GM18526 (cell line): Measurements from ENCODE around the gene DMWD.

Experiments used
- POLR2A ChIP-seq: IDR thresholded peaks from 3 replicates; pipeline ENCODE4 v1.6.1; 2011; ENCODE audit not compliant: insufficient read length; ENCODE audit errors: extremely low read depth

The DMWD gene

DNA sequence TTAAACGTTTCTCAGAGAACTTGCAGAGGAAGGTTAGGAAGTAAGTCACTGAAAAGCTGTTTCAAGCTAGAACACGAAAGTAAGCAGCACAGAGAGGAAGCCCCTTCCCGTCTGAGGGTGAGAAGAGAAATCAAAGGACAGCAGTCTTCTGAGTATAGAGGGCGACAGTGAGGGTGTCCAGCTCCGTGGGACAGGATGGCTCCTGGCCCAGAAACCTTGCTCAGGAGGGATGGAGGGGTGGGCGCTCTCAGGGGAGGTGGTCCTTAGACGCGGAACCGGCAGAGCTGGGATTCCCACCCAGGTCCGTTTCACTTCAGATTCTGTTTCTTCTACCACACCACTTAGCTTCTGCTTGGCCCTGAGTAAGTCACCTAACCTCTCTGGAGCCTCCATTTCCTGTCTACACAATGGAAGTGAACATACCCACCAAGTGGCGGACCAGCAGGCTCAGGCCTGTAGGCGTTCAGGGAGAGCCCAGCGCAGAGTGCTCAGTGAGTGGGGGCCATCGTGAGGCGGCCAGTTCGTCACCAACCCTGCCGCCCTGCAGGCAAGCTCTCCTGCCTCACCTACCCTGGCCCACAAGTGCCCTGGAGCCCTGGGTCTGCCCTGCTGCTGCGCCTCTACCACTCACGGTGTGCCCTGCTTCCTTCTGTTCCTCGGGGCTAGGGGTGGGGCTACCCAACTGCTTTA lies 27.9 kb upstream of the DMWD start:
- no peak for TF ChIP-seq POLR2A

GRCh38 chr19:45819769-45820168 lies 27.1 kb upstream of the DMWD start:
- no peak for TF ChIP-seq POLR2A

DNA sequence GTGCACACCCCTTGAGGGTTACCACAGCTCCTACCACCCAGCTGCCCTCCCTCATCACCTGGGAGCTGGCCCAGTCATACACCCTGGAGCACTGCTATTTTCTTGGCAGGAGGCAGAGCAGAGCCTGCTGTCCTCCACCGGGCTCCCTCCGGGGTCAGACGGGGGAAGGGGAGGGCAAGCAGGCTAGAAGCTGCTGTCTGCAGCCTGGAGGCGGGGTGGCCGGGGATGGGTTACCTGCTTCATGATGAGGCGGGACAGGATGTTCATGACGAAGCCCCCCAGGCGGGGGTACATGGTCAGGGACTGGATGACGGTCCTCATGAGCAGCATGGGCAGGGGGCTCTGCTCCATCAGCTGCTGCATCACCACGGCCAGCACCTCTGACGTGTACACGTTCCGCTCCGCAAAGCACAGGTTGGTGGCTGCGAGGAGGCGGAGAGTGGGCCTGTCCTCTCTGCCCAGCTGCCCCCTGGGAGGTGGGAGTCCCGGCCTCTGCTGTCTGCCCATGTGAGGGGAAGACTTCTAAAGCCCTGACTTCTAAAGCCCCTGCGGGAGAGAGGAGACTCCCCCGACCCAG lies 25.2 kb upstream of the DMWD start:
- TF ChIP-seq POLR2A: no peak

DNA sequence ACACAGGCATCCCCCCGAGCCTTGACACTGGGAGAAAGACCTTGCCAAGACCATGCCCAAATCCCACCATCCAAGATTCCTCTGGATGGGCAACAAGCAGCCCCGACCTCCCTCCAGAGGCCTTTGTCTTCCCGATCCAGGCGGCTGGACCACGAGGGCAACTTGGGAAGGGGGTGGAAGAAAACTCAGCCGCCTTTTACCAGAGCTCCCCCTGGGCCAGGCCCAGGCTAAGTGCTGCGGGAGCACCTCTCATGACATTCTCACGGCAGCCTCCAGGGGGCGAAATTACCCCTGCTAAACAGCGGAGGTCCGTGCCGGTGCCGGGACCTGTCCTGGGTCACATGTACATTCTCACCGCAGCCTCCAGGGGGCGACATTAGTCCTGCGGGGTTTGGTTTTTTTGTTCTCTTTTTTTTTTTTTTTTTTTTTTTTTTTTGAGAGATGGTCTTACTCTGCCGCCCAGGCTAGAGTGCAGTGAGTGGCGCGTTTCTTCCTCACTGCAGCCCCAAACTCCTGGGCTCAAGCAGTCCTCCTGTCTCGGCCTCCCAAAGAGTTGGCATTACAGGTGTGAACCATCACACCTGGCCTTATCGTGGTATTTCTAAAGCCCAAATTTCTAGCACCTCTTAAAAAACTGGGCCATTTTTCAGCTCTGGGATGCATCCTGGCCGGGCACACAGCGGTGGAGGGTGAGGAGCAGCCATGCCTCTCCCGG lies 24.5 kb upstream of the DMWD start:
- TF ChIP-seq POLR2A: no peak

DNA sequence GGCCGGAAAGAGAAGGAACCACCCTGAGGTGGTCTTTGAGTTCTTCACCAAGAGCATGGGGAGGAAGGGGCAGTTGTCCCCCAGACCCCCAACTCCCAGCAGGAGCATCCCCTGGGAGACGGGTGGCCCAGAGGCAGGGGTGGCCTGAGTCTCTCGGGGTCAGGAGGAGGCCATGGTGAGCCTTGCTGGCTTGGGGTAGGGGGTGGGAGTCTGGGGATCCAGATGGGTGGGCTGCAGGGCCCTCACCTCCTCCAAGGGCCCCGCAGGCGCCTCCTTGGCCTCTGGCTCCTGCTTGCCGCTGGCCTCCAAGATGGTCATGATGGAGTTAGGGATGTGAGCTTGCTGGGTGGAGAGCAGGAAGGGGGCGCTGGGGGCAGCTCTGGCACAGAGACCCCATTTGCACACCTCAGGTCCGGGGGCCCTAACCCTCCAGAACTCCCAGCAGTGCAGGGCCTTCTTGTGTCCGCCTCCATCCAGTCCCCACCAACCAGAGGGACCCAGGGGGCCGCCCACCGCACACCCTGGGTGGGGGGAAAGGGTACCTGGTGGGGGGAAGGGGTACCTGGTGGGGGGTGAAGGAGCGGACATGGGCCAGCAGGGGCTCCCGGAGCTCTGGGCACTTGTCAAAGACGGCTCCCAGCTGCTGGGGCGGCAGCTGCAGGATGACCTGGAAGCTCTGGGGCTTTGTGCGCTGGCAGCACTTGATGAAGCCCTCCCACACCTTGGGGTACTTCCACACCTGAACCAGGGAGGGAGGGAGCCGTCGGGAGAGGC lies 23.8 kb upstream of the DMWD start:
- TF ChIP-seq POLR2A: no peak

- no peak for TF ChIP-seq POLR2A
Observed at GRCh38 chr19:45815481-45816216, 23.0 kb upstream of the DMWD start.

GRCh38 chr19:45814851-45815480 lies 22.3 kb upstream of the DMWD start, which contains the start of gene RSPH6A:
TSS of gene RSPH6A (minus strand) at chr19:45815308. CDS start at chr19:45815176, 132 bp downstream.
- no peak for TF ChIP-seq POLR2A

DNA sequence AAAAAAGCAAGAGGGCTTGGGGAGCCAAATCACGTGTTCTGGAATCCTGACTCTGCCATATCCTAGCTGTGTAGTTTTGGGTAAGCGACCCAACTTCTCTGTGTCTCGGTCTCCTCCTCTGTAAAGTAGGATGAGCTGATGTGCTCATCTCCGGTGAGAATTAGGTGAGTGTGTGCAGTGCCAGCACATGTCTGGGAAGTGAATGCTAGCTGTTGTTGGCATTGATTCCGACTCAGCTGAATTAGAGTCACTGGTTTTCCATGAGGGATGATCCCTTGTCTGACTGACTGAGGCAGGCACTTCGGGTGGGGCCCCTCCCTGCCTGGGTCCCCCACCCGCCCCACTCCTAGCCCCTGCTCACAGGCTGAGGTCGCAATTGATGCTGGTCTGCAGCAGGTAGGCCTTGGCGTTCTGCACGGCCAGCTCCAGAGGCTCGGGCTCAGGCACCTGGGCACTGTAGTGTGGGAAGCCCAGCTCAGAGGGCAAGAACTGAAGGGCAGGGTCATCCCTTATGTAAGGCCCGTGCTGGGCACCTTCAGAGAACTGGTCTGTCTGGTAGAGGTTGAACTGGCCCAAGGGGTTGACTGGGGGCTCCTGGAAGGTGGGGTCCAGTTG lies 21.6 kb upstream of the DMWD start:
- TF ChIP-seq POLR2A: no peak

DNA sequence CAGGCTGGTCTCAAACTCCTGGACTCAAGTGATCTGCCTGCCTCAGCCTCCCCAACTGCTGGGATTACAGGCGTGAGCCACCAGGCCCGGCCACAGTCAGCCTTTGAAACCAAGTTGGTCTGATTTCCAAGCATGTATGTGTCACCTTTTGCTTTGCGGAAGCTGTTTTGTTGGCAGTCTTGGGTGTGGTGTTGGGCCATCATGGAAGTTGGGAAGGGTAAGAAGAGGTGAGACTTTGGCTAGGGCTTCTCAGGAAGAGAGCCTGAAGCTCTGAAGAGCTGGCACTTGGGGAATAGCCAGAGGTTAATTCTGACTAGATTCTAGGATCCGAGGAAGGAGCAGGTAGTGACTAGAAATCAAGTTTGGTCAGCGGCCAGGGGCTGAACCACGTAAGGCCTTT lies 19.7 kb upstream of the DMWD start:
- no peak for TF ChIP-seq POLR2A

- no peak for TF ChIP-seq POLR2A
Observed at GRCh38 chr19:45809643-45810159, 17.1 kb upstream of the DMWD start.

GRCh38 chr19:45805719-45806118 lies 13.1 kb upstream of the DMWD start:
- no peak for TF ChIP-seq POLR2A

DNA sequence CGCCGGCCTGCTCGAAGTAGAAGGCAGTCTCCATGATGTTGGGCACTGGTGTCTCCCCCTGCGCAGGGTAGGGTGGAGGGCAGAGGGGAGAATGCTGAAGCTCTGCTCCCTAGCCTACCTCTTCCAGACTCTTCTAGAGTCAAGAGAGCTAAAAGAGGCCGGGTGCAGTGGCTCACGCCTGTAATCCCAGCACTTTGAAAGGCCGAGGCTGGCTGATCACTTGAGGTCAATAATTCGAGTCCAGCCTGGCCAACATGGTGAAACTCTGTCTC lies 12.2 kb upstream of the DMWD start:
- TF ChIP-seq POLR2A: no peak

DNA sequence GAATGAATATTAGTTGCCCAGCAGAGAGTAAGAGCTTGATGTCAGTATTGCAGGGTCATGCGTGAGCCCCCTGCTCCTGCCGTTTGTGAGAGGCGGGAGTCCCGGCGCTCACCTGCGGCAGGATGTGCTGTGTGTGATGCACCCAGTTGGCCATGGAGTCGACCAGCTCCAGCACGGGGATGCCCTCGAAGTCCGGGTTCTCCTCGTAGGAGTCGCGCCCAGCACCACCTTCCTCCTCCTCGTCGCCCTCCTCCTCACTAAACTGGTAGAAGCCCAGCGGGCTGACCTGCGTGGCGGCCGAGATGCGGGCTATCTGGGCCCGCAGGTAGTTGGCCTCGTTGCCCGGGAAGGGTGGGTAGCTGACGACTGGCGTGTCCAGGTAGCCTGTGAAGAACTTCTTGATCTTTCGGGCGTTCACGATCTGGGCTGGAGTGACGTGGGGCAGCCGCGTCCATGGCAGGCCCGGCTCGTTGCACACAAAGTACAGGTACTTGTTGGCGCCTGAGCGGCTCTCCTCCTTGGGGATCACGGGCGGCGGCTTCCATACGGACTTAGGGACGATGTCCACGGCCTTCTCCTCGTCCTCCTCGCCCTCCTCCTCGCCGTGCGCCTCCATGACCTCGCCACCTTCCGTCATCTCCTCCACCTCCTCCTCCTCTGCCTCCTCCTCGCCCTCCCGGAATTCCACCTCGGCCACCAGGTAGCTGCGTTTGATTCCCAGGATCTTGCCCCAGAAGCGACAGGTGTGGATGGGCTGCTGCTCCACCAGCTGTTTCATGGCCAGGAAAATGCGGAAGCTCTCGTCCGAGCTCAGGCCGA lies 11.7 kb upstream of the DMWD start:
- no peak for TF ChIP-seq POLR2A
